Spleen (tissue), 7 donors: ENCODE results near the gene ELAPOR1.

Source experiments
- CTCF ChIP-seq, 11 experiments: fragments of 200-600 bp in 7 of 11; fragments of 450-650 bp in 4 of 11; sonication (generic) in 4 of 11; IDR thresholded peaks in 8 of 11; conservative IDR thresholded peaks in 3 of 11; 1 replicate in 7 of 11; 2 replicates in 4 of 11; pipeline versions ENCODE4 v1.4.0 to v1.8.0; 2016 to 2021; ENCODE audit warnings: antibody characterized with exemption in 11 of 11, inconsistent platforms in 4 of 11, mild to moderate bottlenecking in 1 of 11
- POLR2AphosphoS5 ChIP-seq, 3 donors: sonication (generic); formaldehyde crosslinking; IDR thresholded peaks; one replicate each; pipeline ENCODE4 v1.5.1; 2017; ENCODE audit warnings: antibody characterized with exemption in 3 of 3
- donor health status: DM: no; HTN: no; CAD: no; lungs with moderate emphysema.
- donor health status: DM: no; HTN: no; CAD: no.
- donor health status: DM: no; HTN: no; CAD: no.

GRCh38 chr1:109135940-109136339, 22.0 kb downstream of the ELAPOR1 start:
- TF ChIP-seq CTCF (IDR thresholded peaks at IDR 0.05 in 8 of 11, conservative IDR thresholded peaks at IDR 0.05 in 3 of 11) (no peak), POLR2AphosphoS5 (IDR thresholded peaks at IDR 0.05) (no peak)
